Body of pancreas (tissue), 4 donors: Measurements from ENCODE around the gene RELCH. TPM values are rescaled to one million over a fixed set of nuclear protein-coding genes. Genes with fewer than 3 reads are reported as not detected.

ENCODE experiments used
- ATAC-seq: fragments of 150-250 bp; one replicate; pipeline ENCODE4 v1.9.1; 2016
- DNase-seq, 4 donors: peaks; one replicate each; pipeline ENCODE4 v3.0.0-alpha.2; 2019
- H3K27ac ChIP-seq, 4 donors: fragments of 200-600 bp; sonication (generic); 1 replicate in 3 of 4; 2 replicates in 1 of 4; pipeline versions ENCODE4 v1.5.1 to v1.6.1; 2016 to 2019; ENCODE audit warnings: mild to moderate bottlenecking in 1 of 4, mixed read lengths in 1 of 4, moderate library complexity in 1 of 4
- H3K27me3 ChIP-seq, 2 donors: fragments of 200-600 bp; sonication (generic); one replicate each; pipeline ENCODE4 v1.6.0; 2016; ENCODE audit warnings: mild to moderate bottlenecking in 1 of 2
- H3K36me3 ChIP-seq, 2 donors: fragments of 200-600 bp; sonication (generic); replicated peaks in 1 of 2; 2 replicates each; pipeline ENCODE4 v1.5.1; 2016; ENCODE audit warnings: low read depth in 2 of 2; ENCODE audit not compliant: insufficient read depth in 1 of 2
- H3K4me1 ChIP-seq: fragments of 200-600 bp; sonication (generic); one replicate; pipeline ENCODE4 v1.6.0; 2016
- H3K4me3 ChIP-seq, 2 donors: fragments of 200-600 bp; sonication (generic); 1 replicate in 1 of 2; 2 replicates in 1 of 2; pipeline ENCODE4 v1.5.1; 2016 to 2019
- H3K9me3 ChIP-seq, 3 donors: fragments of 200-600 bp; sonication (generic); 1 replicate in 2 of 3; 2 replicates in 1 of 3; pipeline ENCODE4 v1.5.1; 2016
- CTCF ChIP-seq, 7 experiments: fragments of 450-650 bp in 4 of 7; fragments of 200-600 bp in 3 of 7; sonication (generic) in 3 of 7; IDR thresholded peaks; one replicate each; pipeline ENCODE4 v1.5.1; 2016 to 2019; ENCODE audit warnings: antibody characterized with exemption in 7 of 7
- POLR2A ChIP-seq, 3 donors: fragments of 450-650 bp; IDR thresholded peaks; one replicate each; pipeline ENCODE4 v1.6.1; 2016; ENCODE audit warnings: antibody characterized with exemption in 3 of 3, mild to moderate bottlenecking in 2 of 3
- WGBS, 2 donors: methylation state at CpG; one replicate each; pipeline ENCODE4 v1.1.5; 2017; 5-methylcytosine and 5-hydroxymethylcytosine counted together
- intact Hi-C: fragments of 100-400 bp; cut with DNase I; formaldehyde crosslinking; loops from one replicate; pipeline ENCODE4 v1.15.1; 2023
- total RNA-seq, 2 donors: library from RNA; depleted of rRNA; stranded (reverse); fragments of >200 nt; gene quantifications; one replicate each; pipeline ENCODE4 v1.1.0, GENCODE V29; 2016

RELCH gene
- total RNA-seq, 2 donors from 2014 or later = 13.5 to 51.4 TPM

DNA sequence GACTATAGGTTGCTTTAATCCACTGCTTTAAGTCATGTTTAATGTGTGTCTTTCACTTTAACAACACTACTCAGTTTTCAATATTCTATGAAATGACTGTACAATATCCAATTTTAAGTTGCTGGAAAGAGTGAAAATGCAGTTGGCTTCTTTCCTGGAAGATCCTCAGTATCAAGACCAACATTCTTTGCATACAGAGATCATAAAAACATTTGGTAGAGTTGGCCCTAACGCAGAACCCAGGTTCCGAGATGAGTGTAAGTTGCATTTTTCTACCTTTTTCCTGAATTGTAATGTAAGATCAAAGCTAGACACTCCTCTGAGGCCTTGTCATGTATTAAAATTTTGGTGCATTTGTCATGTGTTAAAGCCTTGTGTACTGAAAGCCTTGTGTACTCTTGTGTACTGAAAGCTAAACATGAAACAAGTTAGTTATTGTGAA is 95.2 kb downstream of the RELCH start:
- Histone ChIP-seq H3K4me1 (no peaks in the 10 kb centered on the region), H3K27ac (no peak overlapping the region), H3K9me3 (no peaks in the 10 kb centered on the region), H3K36me3 (no peaks in the 10 kb centered on the region), H3K27me3 (no peaks in the 10 kb centered on the region), H3K4me3 (no peak overlapping the region)
- intact Hi-C loops = no loop called here
- ATAC-seq = no peak
- WGBS, 2 donors = 79 to 95% methylated on average over 2 of the region's 2 CpGs
- TF ChIP-seq CTCF (IDR thresholded peaks at IDR 0.05) (no peak), POLR2A (IDR thresholded peaks at IDR 0.05) (no peak)
- DNase-seq = no peak

DNA sequence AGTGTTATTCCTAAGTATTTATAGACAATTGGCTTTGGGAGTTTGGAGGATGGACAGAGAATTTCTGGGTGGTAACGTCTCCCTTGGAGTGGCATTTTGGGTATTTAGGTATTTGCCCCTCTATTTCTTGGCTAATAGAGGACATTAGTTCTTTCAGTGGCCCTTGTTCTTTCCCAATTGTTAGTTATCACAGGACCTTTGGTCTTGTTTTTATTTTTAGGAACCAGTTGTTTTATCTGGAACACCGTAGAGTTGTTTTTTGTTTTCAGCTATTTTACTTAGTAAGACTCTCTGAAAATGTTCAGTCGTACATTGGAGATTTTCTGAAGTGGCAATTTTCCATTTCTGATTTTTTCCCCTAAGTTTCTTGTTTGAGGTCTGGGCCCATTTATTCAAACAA is 97.6 kb downstream of the RELCH start:
- intact Hi-C loops = no loop called here
- no peaks in the 10 kb centered on the region for H3K4me1 ChIP-seq
- no peak overlapping the region for H3K27ac ChIP-seq
- no peaks in the 10 kb centered on the region for H3K9me3 ChIP-seq
- no peaks in the 10 kb centered on the region for H3K27me3 ChIP-seq
- 81 to 89% methylated on average over 3 of the region's 3 CpGs for WGBS, 2 donors
- no peak overlapping the region for H3K4me3 ChIP-seq
- TF ChIP-seq POLR2A (IDR thresholded peaks at IDR 0.05) (no peak), CTCF (IDR thresholded peaks at IDR 0.05) (no peak)
- no peak for ATAC-seq
- H3K36me3 ChIP-seq = no peaks in the 10 kb centered on the region
- DNase-seq = no peak

GRCh38 chr18:62285281-62285680 is 98.2 kb downstream of the RELCH start:
- DNase-seq (no peak), ATAC-seq (no peak)
- Histone ChIP-seq H3K4me1 (no peaks in the 10 kb centered on the region), H3K4me3 (no peak overlapping the region), H3K9me3 (no peaks in the 10 kb centered on the region), H3K27ac (no peak overlapping the region), H3K27me3 (no peaks in the 10 kb centered on the region), H3K36me3 (no peaks in the 10 kb centered on the region)
- intact Hi-C loops = no loop called here
- 88% methylated on average over 6 of the region's 6 CpGs for WGBS, 2 donors
- TF ChIP-seq POLR2A (IDR thresholded peaks at IDR 0.05) (no peak), CTCF (IDR thresholded peaks at IDR 0.05) (no peak)

GRCh38 chr18:62287781-62288664 is 101.0 kb downstream of the RELCH start:
- WGBS, 2 donors = 70 to 80% methylated on average over 2 of the region's 2 CpGs
- Histone ChIP-seq H3K9me3 (no peaks in the 10 kb centered on the region), H3K4me1 (no peaks in the 10 kb centered on the region), H3K27ac (no peak overlapping the region), H3K27me3 (no peaks in the 10 kb centered on the region), H3K4me3 (no peak overlapping the region), H3K36me3 (peaks cover 0 to 4% of the 10 kb centered on the region in 2 donors)
- DNase-seq (no peak), ATAC-seq (no peak)
- no peak for TF ChIP-seq CTCF (IDR thresholded peaks at IDR 0.05)
- TF ChIP-seq POLR2A (IDR thresholded peaks at IDR 0.05) = no peak
- intact Hi-C loops = no loop called here

GRCh38 chr18:62288665-62289008 is 101.6 kb downstream of the RELCH start:
- intact Hi-C loops = no loop called here
- DNase-seq = no peak
- Histone ChIP-seq H3K36me3 (peaks cover 0 to 4% of the 10 kb centered on the region in 2 donors), H3K9me3 (no peaks in the 10 kb centered on the region), H3K27ac (no peak overlapping the region), H3K4me3 (no peak overlapping the region), H3K4me1 (no peaks in the 10 kb centered on the region), H3K27me3 (no peaks in the 10 kb centered on the region)
- TF ChIP-seq CTCF (IDR thresholded peaks at IDR 0.05) = no peak
- no peak for TF ChIP-seq POLR2A (IDR thresholded peaks at IDR 0.05)
- ATAC-seq = no peak
- WGBS, 2 donors = 75 to 82% methylated on average over 2 of the region's 2 CpGs
